NCI-H187 treated with DMSO at 0.1 percent for 48 hours (cell line): ENCODE measurements around the gene PIGV.

Source experiments
- DNase-seq: peaks from one replicate; lab custom pipeline; 2025; lab: John Stamatoyannopoulos, UW

Gene PIGV

GRCh38 chr1:26787706-26788514 lies at the start of gene PIGV:
PIGV (plus strand) TSS chr1:26787950; CDS start chr1:26790816, 2,866 bp downstream.
- peak; percentile 21 for DNase-seq

- no peak for DNase-seq
These were observed 48.3 kb upstream of the PIGV start for GRCh38 chr1:26739329-26739914.

- DNase-seq: no peak
These were observed 47.6 kb upstream of the PIGV start for GRCh38 chr1:26740023-26740634.

GRCh38 chr1:26740952-26741351 lies 46.8 kb upstream of the PIGV start:
- no peak for DNase-seq

- DNase-seq: no peak
These were observed 44.2 kb upstream of the PIGV start for GRCh38 chr1:26743426-26744059.

- no peak for DNase-seq
These were observed 43.4 kb upstream of the PIGV start for GRCh38 chr1:26744075-26744959.

GRCh38 chr1:26745191-26745590 lies 42.6 kb upstream of the PIGV start:
- DNase-seq: no peak

- DNase-seq: no peak
These were observed 40.7 kb upstream of the PIGV start for GRCh38 chr1:26747048-26747447.

- DNase-seq: no peak
These were observed 39.4 kb upstream of the PIGV start for GRCh38 chr1:26748351-26748750.

- DNase-seq: no peak
These were observed 38.3 kb upstream of the PIGV start for GRCh38 chr1:26749458-26749857.

- no peak for DNase-seq
These were observed 37.3 kb upstream of the PIGV start for GRCh38 chr1:26750428-26750827.

GRCh38 chr1:26752519-26752918 lies 35.2 kb upstream of the PIGV start:
- no peak for DNase-seq

GRCh38 chr1:26754086-26754874 lies 33.5 kb upstream of the PIGV start:
- DNase-seq: no peak

- no peak for DNase-seq
These were observed 29.4 kb upstream of the PIGV start for GRCh38 chr1:26758358-26758757.

GRCh38 chr1:26759531-26759930 lies 28.2 kb upstream of the PIGV start:
- DNase-seq: no peak

GRCh38 chr1:26761217-26761616 lies 26.5 kb upstream of the PIGV start:
- DNase-seq: no peak

GRCh38 chr1:26767714-26768113 lies 20.0 kb upstream of the PIGV start:
- no peak for DNase-seq

- DNase-seq: no peak
These were observed 19.0 kb upstream of the PIGV start for GRCh38 chr1:26768755-26769154.

- no peak for DNase-seq
These were observed 16.5 kb upstream of the PIGV start for GRCh38 chr1:26771285-26771642.

GRCh38 chr1:26771643-26772321 lies 16.0 kb upstream of the PIGV start:
- no peak for DNase-seq
